IMR-90 (cell line): Measurements from ENCODE around the gene IGF2BP3.

Experiments used
- BHLHE40 ChIP-seq: fragments of 150-350 bp; IDR thresholded peaks from 2 replicates; pipeline ENCODE4 v1.6.1; 2016; ENCODE audit warnings: mild to moderate bottlenecking, low read depth, low read length
- CEBPB ChIP-seq: IDR thresholded peaks from 2 replicates; pipeline ENCODE4 v1.6.1; 2012; ENCODE audit warnings: low read depth, low read length, improper control_type of control experiment
- CHD1 ChIP-seq: IDR thresholded peaks from 2 replicates; pipeline ENCODE4 v1.6.1; 2012; ENCODE audit warnings: low read depth, low read length, improper control_type of control experiment
- FOS ChIP-seq: fragments of 150-350 bp; IDR thresholded peaks from 2 replicates; pipeline ENCODE4 v1.6.1; 2016; ENCODE audit warnings: low read depth, low read length
- MXI1 ChIP-seq: IDR thresholded peaks from 2 replicates; pipeline ENCODE4 v1.6.1; 2012; ENCODE audit warnings: low read depth, mild to moderate bottlenecking, low read length, moderate library complexity, borderline replicate concordance
- POLR2A ChIP-seq: IDR thresholded peaks from 2 replicates; pipeline ENCODE4 v1.6.1; 2012; ENCODE audit warnings: mild to moderate bottlenecking, low read depth, low read length
- RAD21 ChIP-seq: IDR thresholded peaks from 2 replicates; pipeline ENCODE4 v1.6.1; 2012; ENCODE audit warnings: low read length, improper control_type of control experiment
- RCOR1 ChIP-seq: IDR thresholded peaks from 2 replicates; pipeline ENCODE4 v1.6.1; 2012; ENCODE audit warnings: mild to moderate bottlenecking, low read length, improper control_type of control experiment; ENCODE audit not compliant: insufficient replicate concordance
- SMC3 ChIP-seq: fragments of 150-350 bp; IDR thresholded peaks from 2 replicates; pipeline ENCODE4 v1.6.1; 2016; ENCODE audit warnings: low read depth, mild to moderate bottlenecking, antibody characterized with exemption, low read length, moderate library complexity
- TF ChIP-seq, protein P1 (sequence below): conservative IDR thresholded peaks from 2 replicates; pipeline ENCODE4 v1.5.1; 2012; ENCODE audit warnings: mild to moderate bottlenecking, low read depth, low read length, improper control_type of control experiment
- TF ChIP-seq, protein P2 (sequence below): fragments of 150-350 bp; IDR thresholded peaks from 2 replicates; pipeline ENCODE4 v1.6.1; 2017; ENCODE audit warnings: mild to moderate bottlenecking, antibody characterized with exemption, low read length, low read depth

DNA sequence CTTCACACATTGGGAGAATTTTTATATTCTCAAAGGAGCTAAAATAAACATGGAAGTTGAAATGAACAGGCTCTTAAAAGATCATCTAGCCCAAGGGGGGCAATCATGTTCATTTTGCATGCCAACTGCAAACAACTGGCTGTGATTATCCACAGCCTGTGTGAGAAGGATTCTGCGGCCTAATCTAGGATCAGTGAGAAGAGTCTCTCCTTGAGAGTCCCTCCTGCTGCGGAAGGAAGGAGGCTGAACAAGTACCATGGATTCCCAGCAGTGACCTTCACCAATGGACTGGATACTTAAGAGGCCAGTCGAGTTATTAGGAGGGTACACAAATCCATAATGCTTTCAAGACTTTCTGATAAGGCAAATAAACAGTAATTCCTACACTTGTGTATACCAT, 76.7 kb downstream of the IGF2BP3 start:
- TF ChIP-seq, protein P1, sequence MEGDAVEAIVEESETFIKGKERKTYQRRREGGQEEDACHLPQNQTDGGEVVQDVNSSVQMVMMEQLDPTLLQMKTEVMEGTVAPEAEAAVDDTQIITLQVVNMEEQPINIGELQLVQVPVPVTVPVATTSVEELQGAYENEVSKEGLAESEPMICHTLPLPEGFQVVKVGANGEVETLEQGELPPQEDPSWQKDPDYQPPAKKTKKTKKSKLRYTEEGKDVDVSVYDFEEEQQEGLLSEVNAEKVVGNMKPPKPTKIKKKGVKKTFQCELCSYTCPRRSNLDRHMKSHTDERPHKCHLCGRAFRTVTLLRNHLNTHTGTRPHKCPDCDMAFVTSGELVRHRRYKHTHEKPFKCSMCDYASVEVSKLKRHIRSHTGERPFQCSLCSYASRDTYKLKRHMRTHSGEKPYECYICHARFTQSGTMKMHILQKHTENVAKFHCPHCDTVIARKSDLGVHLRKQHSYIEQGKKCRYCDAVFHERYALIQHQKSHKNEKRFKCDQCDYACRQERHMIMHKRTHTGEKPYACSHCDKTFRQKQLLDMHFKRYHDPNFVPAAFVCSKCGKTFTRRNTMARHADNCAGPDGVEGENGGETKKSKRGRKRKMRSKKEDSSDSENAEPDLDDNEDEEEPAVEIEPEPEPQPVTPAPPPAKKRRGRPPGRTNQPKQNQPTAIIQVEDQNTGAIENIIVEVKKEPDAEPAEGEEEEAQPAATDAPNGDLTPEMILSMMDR, result no peak
- TF ChIP-seq POLR2A, result no peak
- TF ChIP-seq SMC3, result no peak
- TF ChIP-seq CEBPB, result no peak
- TF ChIP-seq RAD21, result no peak
- no peak for TF ChIP-seq MXI1
- no peak for TF ChIP-seq CHD1
- TF ChIP-seq FOS, result no peak
- no peak for TF ChIP-seq BHLHE40
- TF ChIP-seq, protein P2, sequence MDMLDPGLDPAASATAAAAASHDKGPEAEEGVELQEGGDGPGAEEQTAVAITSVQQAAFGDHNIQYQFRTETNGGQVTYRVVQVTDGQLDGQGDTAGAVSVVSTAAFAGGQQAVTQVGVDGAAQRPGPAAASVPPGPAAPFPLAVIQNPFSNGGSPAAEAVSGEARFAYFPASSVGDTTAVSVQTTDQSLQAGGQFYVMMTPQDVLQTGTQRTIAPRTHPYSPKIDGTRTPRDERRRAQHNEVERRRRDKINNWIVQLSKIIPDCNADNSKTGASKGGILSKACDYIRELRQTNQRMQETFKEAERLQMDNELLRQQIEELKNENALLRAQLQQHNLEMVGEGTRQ, result no peak
- no peak for TF ChIP-seq RCOR1
